HepG2 (cell line): ENCODE measurements around the gene CPA2. TPM values are rescaled to one million over a fixed set of nuclear protein-coding genes. Genes with fewer than 3 reads are reported as not detected.
"Not testable (repeated sequence)": the region's sequence is repeated elsewhere in the genome, so short reads cannot be mapped to it uniquely, and the experiment has no call there.

Experiments
- ATAC-seq: fragments of 200-7000 bp; cut with Tn5 transposase; 3 replicates; pipeline ENCODE4 v1.9.1; 2020; ENCODE audit warnings: mild to moderate bottlenecking, moderate library complexity
- BruUV-seq: library from RNA; stranded (reverse); fragments of 400-500 nt; replicated peaks from 2 replicates; lab custom pipeline; 2021; lab: Mats Ljungman, UMichigan
- CTCF ChIA-PET: fragments of 300-600 bp; formaldehyde crosslinking; extraction: SDS; loops from one replicate; lab custom pipeline; 2021; ENCODE audit warnings: low total read pairs, inconsistent platforms, low intra/inter-chr PET ratio; lab: Yijun Ruan, JAX
- POLR2A ChIA-PET: fragments of 350-600 bp; sonication (Branson Sonifier 250); formaldehyde crosslinking; loops from one replicate; lab custom pipeline; 2020; ENCODE audit warnings: antibody characterized with exemption, inconsistent platforms; lab: Yijun Ruan, JAX
- DNase-seq: peaks from one replicate; pipeline ENCODE4 v3.0.0-alpha.2; 2015; ENCODE audit warnings: low spot score
- FAIRE-seq: peaks from 3 replicates; lab custom pipeline; 2011; peaks lifted over from hg19 to GRCh38; lab: Jason Lieb, UNC
- H2AFZ ChIP-seq: one replicate; pipeline ENCODE4 v1.6.1; 2011; ENCODE audit warnings: low read length, inconsistent platforms
- H3K27ac ChIP-seq: fragments of 300-600 bp; 3 replicates; pipeline ENCODE4 v1.8.0; 2011; ENCODE audit warnings: mixed run types, mild to moderate bottlenecking, mixed read lengths, low read length, inconsistent platforms; ENCODE audit not compliant: insufficient read depth; ENCODE audit errors: extremely low read length
- H3K27me3 ChIP-seq, 2 experiments: fragments of 200-600 bp in 1 of 2; 2 replicates in 1 of 2; 3 replicates in 1 of 2; pipeline versions ENCODE4 v1.6.0 to v1.8.0; 2011; ENCODE audit warnings: low read length in 2 of 2, mild to moderate bottlenecking in 2 of 2, moderate library complexity in 2 of 2, inconsistent platforms in 1 of 2; ENCODE audit not compliant: insufficient read depth in 2 of 2, control insufficient read depth in 1 of 2
- H3K36me3 ChIP-seq, 2 experiments: fragments of 200-600 bp in 1 of 2; replicated peaks in 1 of 2; 2 replicates in 1 of 2; 3 replicates in 1 of 2; pipeline versions ENCODE4 v1.5.1 to v1.8.0; 2011; ENCODE audit warnings: low read length in 2 of 2, inconsistent platforms in 1 of 2; ENCODE audit not compliant: insufficient read depth in 2 of 2, control insufficient read depth in 1 of 2
- H3K4me1 ChIP-seq: 2 replicates; pipeline ENCODE4 v1.5.1; 2012; ENCODE audit warnings: low read length, inconsistent platforms; ENCODE audit not compliant: insufficient read depth
- H3K4me2 ChIP-seq: 2 replicates; pipeline ENCODE4 v1.6.0; 2011; ENCODE audit warnings: low read depth, low read length, inconsistent platforms
- H3K4me3 ChIP-seq, 3 experiments: fragments of 200-600 bp in 1 of 3; sonication (generic), shearing (Covaris generic) in 1 of 3; replicated peaks in 1 of 3; 2 replicates each; pipeline ENCODE4 v1.5.1; 2011 to 2016; ENCODE audit warnings: low read length in 3 of 3, inconsistent platforms in 2 of 3, low read depth in 2 of 3, mild to moderate bottlenecking in 2 of 3, control low read depth in 1 of 3, mixed read lengths in 1 of 3; ENCODE audit not compliant: insufficient read depth in 1 of 3
- H3K79me2 ChIP-seq: one replicate; pipeline ENCODE4 v1.6.1; 2011; ENCODE audit warnings: low read length, inconsistent platforms; ENCODE audit not compliant: insufficient read depth
- H3K9ac ChIP-seq: 2 replicates; pipeline ENCODE4 v1.6.0; 2011; ENCODE audit warnings: mild to moderate bottlenecking, low read depth, low read length, inconsistent platforms; ENCODE audit not compliant: insufficient read depth
- H3K9me3 ChIP-seq: 2 replicates; pipeline ENCODE4 v1.5.1; 2012; ENCODE audit warnings: mild to moderate bottlenecking, low read length
- H4K20me1 ChIP-seq: 2 replicates; pipeline ENCODE4 v1.6.0; 2011; ENCODE audit warnings: inconsistent platforms, mild to moderate bottlenecking, low read length, moderate library complexity; ENCODE audit not compliant: insufficient read depth
- WGBS: methylation state at CpG from one replicate; pipeline ENCODE4 v1.1.6; 2017; ENCODE audit warnings: low lambda C conversion rate; 5-methylcytosine and 5-hydroxymethylcytosine counted together
- in situ Hi-C: cut with HindIII; loops from 2 replicates; pipeline ENCODE4 v1.10.0; 2017; ENCODE audit warnings: low pct_unique_long_range_greater_than_20kb; ENCODE audit not compliant: extremely low pct_ligation_motif_present
- intact Hi-C: fragments of 100-400 bp; cut with micrococcal nuclease; formaldehyde crosslinking; loops from one replicate; pipeline ENCODE4 v1.10.0; 2022; ENCODE audit not compliant: unreplicated experiment
- polyA plus RNA-seq, 8 experiments: library from polyadenylated mRNA; depleted of rRNA in 3 of 8; stranded (reverse) in 7 of 8; unstranded in 1 of 8; fragments of >200 nt; fragmentation: Illumina TruSeq in 4 of 8; extraction: Trizol in 4 of 8; gene quantifications; 2 replicates each; pipeline versions ENCODE4 v1.2.1 to v1.2.3, GENCODE V29; 2011 to 2016; ENCODE audit warnings: low read depth in 4 of 8, missing spikeins in 1 of 8, mixed read lengths in 1 of 8; ENCODE audit not compliant: insufficient read depth in 1 of 8
- total RNA-seq, 5 experiments: library from RNA; depleted of rRNA; stranded (reverse); fragments of >200 nt; fragmentation: Illumina TruSeq; extraction: Trizol; gene quantifications; 2 replicates each; pipeline ENCODE4 v1.2.3, GENCODE V29; 2016; ENCODE audit warnings: low read depth in 1 of 5
- TF ChIP-seq, protein P1 (sequence below): sonication (generic); formaldehyde crosslinking; IDR thresholded peaks from 2 replicates; pipeline ENCODE4 v1.4.0; 2020; ENCODE audit warnings: missing genetic modification reagents

Gene CPA2
- total and polyA plus RNA-seq, 2 of the 13 experiments (the other 11 are each of a cell fraction or from before 2014, with no cell fraction given), result not detected

- TF ChIP-seq, protein P1, sequence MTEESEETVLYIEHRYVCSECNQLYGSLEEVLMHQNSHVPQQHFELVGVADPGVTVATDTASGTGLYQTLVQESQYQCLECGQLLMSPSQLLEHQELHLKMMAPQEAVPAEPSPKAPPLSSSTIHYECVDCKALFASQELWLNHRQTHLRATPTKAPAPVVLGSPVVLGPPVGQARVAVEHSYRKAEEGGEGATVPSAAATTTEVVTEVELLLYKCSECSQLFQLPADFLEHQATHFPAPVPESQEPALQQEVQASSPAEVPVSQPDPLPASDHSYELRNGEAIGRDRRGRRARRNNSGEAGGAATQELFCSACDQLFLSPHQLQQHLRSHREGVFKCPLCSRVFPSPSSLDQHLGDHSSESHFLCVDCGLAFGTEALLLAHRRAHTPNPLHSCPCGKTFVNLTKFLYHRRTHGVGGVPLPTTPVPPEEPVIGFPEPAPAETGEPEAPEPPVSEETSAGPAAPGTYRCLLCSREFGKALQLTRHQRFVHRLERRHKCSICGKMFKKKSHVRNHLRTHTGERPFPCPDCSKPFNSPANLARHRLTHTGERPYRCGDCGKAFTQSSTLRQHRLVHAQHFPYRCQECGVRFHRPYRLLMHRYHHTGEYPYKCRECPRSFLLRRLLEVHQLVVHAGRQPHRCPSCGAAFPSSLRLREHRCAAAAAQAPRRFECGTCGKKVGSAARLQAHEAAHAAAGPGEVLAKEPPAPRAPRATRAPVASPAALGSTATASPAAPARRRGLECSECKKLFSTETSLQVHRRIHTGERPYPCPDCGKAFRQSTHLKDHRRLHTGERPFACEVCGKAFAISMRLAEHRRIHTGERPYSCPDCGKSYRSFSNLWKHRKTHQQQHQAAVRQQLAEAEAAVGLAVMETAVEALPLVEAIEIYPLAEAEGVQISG (CRISPR knock-in tag), result 0 out of 2 replicates have a peak, but pooled peaks have one; percentile 15
Measured at GRCh38 chr7:130242198-130243014, 24.3 kb upstream of the CPA2 start (continued).

GRCh38 chr7:130243486-130243885 lies 23.2 kb upstream of the CPA2 start:
- H3K4me3 ChIP-seq, FAIRE-seq, H3K79me2 ChIP-seq, BruUV-seq, H2AFZ ChIP-seq, H4K20me1 ChIP-seq, H3K36me3 ChIP-seq, H3K9ac ChIP-seq, DNase-seq, H3K27ac ChIP-seq, H3K4me1 ChIP-seq, H3K27me3 ChIP-seq, POLR2A ChIA-PET, H3K9me3 ChIP-seq, in situ Hi-C loops, H3K4me2 ChIP-seq, ATAC-seq: not testable (repeated sequence)
- WGBS, result 5% methylated on average over 1 of the region's 1 CpG
- intact Hi-C loops, result loop anchor here (2.0 to 5.0 kb wide), 3 partner anchors 317 to 589 kb away; no protein-coding TSS in a partner anchor
- CTCF ChIA-PET, result interaction anchor here (2.0 to 3.0 kb wide), 2 partner anchors 452 to 479 kb away, joined by 9 to 21 read pairs; no protein-coding TSS in a partner anchor

DNA sequence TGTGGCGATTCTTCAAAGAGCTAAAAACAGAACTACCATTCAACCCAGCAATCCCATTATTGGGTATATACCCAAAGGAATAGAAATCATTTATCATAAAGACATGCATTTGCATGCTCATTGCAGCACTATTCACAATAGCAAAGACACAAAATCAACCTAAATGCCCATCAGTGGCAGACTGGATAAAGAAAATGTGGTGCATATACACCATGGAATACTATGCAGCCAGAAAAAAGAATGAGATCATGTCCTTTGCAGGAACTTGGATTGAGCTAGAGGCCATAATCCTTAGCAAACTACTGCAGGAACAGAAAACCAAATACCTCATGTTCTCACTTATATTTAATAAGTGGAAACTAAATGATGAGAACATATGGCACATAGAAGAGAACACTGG lies 20.2 kb upstream of the CPA2 start:
- H3K9me3 ChIP-seq, H3K79me2 ChIP-seq, H3K4me2 ChIP-seq, ATAC-seq, DNase-seq, H3K27me3 ChIP-seq, intact Hi-C loops, H3K4me1 ChIP-seq, in situ Hi-C loops, H4K20me1 ChIP-seq, H3K36me3 ChIP-seq, CTCF ChIA-PET, H3K4me3 ChIP-seq, BruUV-seq, H3K9ac ChIP-seq, FAIRE-seq, H3K27ac ChIP-seq, H2AFZ ChIP-seq, POLR2A ChIA-PET: not testable (repeated sequence)
- WGBS, result 37% methylated on average over 1 of the region's 1 CpG

DNA sequence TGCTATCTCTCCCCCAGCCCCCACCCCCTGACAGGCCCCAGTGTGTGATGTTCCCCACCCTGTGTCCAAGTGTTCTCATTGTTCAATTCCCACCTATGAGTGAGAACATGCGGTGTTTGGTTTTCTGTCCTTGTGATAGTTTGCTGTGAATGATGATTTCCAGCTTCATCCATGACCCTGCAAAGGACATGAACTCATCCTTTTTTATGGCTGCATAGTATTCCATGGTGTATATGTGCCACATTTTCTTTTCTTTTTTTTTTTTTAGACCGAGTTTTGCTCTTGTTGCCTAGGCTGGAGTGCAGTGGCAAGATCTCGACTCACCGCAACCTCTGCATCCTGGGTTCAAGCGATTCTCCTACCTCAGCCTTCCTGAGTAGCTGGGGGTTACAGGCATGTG lies 17.8 kb upstream of the CPA2 start:
- H3K36me3 ChIP-seq, H3K4me2 ChIP-seq, H3K9ac ChIP-seq, H2AFZ ChIP-seq, intact Hi-C loops, H3K4me3 ChIP-seq, H3K27me3 ChIP-seq, H3K79me2 ChIP-seq, in situ Hi-C loops, DNase-seq, H3K4me1 ChIP-seq, ATAC-seq, CTCF ChIA-PET, BruUV-seq, H3K9me3 ChIP-seq, H4K20me1 ChIP-seq, H3K27ac ChIP-seq, FAIRE-seq, POLR2A ChIA-PET: not testable (repeated sequence)
- 69% methylated on average over 5 of the region's 5 CpGs for WGBS
